Adrenal gland (tissue), 12 donors: Measurements from ENCODE around the gene VKORC1. TPM values are rescaled to one million over a fixed set of nuclear protein-coding genes. Genes with fewer than 3 reads are reported as not detected.
A peak's percentile ranks its signal among the peaks of the same experiment; 100 is the strongest.
"Not testable (repeated sequence)": the region's sequence is repeated elsewhere in the genome, so short reads cannot be mapped to it uniquely, and the experiment has no call there.

Source experiments
- DNase-seq, 7 donors: peaks; one replicate each; pipeline ENCODE4 v3.0.0-alpha.2; 2019 to 2020
- H3K27ac ChIP-seq, 5 donors: fragments of 200-600 bp; sonication (generic) in 4 of 5; 1 replicate in 3 of 5; 2 replicates in 2 of 5; pipeline versions ENCODE4 v1.5.1 to v1.8.0; 2016 to 2020; ENCODE audit warnings: mild to moderate bottlenecking in 1 of 5
- H3K27me3 ChIP-seq: fragments of 200-600 bp; 2 replicates; pipeline ENCODE4 v1.8.0; 2021
- H3K36me3 ChIP-seq, 2 donors: fragments of 200-600 bp; replicated peaks in 1 of 2; 1 replicate in 1 of 2; 2 replicates in 1 of 2; pipeline versions ENCODE4 v1.5.1 to v1.8.0; 2018 to 2022
- H3K4me1 ChIP-seq, 2 donors: fragments of 200-600 bp; replicated peaks in 1 of 2; 1 replicate in 1 of 2; 2 replicates in 1 of 2; pipeline versions ENCODE4 v1.5.1 to v1.8.0; 2018 to 2021
- H3K4me3 ChIP-seq, 4 donors: fragments of 200-600 bp; sonication (generic) in 3 of 4; one replicate each; pipeline ENCODE4 v1.5.1; 2016 to 2018
- H3K9me3 ChIP-seq, 3 donors: fragments of 200-600 bp; sonication (generic) in 1 of 3; replicated peaks in 1 of 3; 1 replicate in 2 of 3; 2 replicates in 1 of 3; pipeline versions ENCODE4 v1.5.1 to v1.8.0; 2016 to 2021
- POLR2A ChIP-seq, 2 donors: fragments of 450-650 bp; IDR thresholded peaks; one replicate each; pipeline ENCODE4 v1.6.1; 2017; ENCODE audit warnings: antibody characterized with exemption in 2 of 2, mild to moderate bottlenecking in 2 of 2, moderate library complexity in 1 of 2
- WGBS, 4 donors: extraction: QIAGEN DNeasy Blood & Tissue Kit in 2 of 4; methylation state at CpG; one replicate each; pipeline versions ENCODE4 v1.1.5 to v1.1.7; 2013 to 2017; 5-methylcytosine and 5-hydroxymethylcytosine counted together
- intact Hi-C, 2 donors: fragments of 100-400 bp; cut with DNase I; formaldehyde crosslinking; loops; one replicate each; pipeline versions ENCODE4 v1.14.1 to v1.15.0; 2022 to 2023
- polyA plus RNA-seq, 3 donors: library from polyadenylated mRNA; stranded (reverse); fragments of 200-250 nt in 2 of 3; fragments of 350-450 nt in 1 of 3; fragmentation: Illumina TruSeq in 1 of 3; extraction: RNeasy Lipid Tissue Mini Kit (QIAGEN cat#74804) in 1 of 3; gene quantifications; one replicate each; pipeline ENCODE4 v1.2.3, GENCODE V29; 2013 to 2014
- total RNA-seq, 9 donors: library from RNA; depleted of rRNA in 4 of 9; stranded (reverse); fragments of >200 nt in 4 of 9; fragments of 120-200 nt in 1 of 9; fragmentation: NEBNext Ultra II Directional in 1 of 9; extraction: Animal tissue kit (Norgen Biotek cat#: 25700) in 1 of 9; gene quantifications; one replicate each; pipeline versions ENCODE4 v1.1.0 to v1.2.4, GENCODE V29; 2013 to 2023
- TF ChIP-seq, protein P1 (sequence below), 6 experiments: fragments of 450-650 bp in 4 of 6; fragments of 200-600 bp in 2 of 6; sonication (generic) in 1 of 6; IDR thresholded peaks; 1 replicate in 5 of 6; 2 replicates in 1 of 6; pipeline versions ENCODE4 v1.5.1 to v1.8.0; 2016 to 2021; ENCODE audit warnings: antibody characterized with exemption in 6 of 6, mild to moderate bottlenecking in 2 of 6, moderate library complexity in 1 of 6
- donor health status: healthy with polysubstance abuse.
- donor health status: Bipolar disorder and iron deficiency.
- donor health status: DM: yes; HTN: yes; CAD: no.
- donor health status: DM: no; HTN: no; CAD: no.
- donor health status: DM: no; HTN: no; CAD: no.
- donor health status: DM: yes; HTN: yes; CAD: no.

The VKORC1 gene
- total and polyA plus RNA-seq, 12 donors, result 38.6 to 267 (median 120) TPM

DNA sequence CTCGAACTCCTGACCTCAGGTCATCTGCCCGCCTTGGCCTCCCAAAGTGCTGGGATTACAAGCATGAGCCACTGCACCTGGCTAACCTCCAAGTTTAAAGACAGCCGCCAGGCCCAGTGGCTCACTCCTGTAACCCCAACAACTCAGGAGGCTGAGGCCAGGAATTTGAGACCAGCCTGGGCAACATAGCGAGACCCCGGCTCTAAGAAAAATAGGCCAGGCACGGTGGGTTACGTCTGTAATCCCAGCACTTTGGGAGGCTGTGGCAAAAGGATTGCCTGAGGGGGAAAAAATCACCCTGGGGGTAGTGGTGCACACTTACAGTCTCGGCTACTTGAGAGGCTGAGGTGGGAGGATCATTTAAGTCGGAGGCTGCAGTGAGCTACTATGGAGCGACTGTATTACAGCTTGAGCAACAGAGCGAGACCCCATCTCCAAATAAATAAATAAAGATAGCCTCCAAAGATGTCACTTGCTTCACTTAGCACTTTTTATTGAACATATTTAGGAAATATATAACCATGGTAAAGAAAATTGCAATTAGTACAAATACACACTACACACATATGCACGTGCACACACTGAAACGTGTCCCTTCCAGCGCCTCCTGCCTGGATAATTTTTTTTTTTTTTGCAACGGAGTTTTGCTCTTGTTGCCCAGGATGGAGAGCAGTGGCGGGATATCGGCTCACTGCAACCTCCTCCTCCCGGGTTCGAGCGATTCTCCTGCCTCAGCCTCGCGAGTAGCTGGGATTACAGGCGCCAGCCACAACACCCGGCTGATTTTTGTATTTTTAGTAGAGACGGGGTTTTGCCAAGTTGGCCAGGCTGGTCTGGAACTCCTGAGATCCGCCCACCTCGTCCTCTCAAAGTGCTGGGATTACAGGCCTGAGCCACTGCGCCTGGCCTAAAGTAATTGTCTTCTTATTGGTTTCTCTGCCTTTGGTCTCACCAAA, 12.2 kb upstream of the VKORC1 start:
- intact Hi-C loops, result loop anchor here in 1 of 2 donors (5.0 kb wide), 1 partner anchor 71 kb away; no protein-coding TSS in a partner anchor
- Histone ChIP-seq H3K27me3 (no peaks in the 10 kb centered on the region), H3K4me1 (peaks cover 11 to 22% of the 10 kb centered on the region in 2 donors), H3K4me3 (no peak overlapping the region), H3K36me3 (peaks cover 0 to 26% of the 10 kb centered on the region in 2 donors), H3K9me3 (no peaks in the 10 kb centered on the region), H3K27ac (peak overlapping the region in 1 of 5 donors; percentile 71)
- 91 to 96% (median 93%) methylated on average over 27 to 28 of the region's 28 CpGs for WGBS, 4 donors
- TF ChIP-seq POLR2A (IDR thresholded peaks at IDR 0.05), result no peak
- TF ChIP-seq, protein P1, sequence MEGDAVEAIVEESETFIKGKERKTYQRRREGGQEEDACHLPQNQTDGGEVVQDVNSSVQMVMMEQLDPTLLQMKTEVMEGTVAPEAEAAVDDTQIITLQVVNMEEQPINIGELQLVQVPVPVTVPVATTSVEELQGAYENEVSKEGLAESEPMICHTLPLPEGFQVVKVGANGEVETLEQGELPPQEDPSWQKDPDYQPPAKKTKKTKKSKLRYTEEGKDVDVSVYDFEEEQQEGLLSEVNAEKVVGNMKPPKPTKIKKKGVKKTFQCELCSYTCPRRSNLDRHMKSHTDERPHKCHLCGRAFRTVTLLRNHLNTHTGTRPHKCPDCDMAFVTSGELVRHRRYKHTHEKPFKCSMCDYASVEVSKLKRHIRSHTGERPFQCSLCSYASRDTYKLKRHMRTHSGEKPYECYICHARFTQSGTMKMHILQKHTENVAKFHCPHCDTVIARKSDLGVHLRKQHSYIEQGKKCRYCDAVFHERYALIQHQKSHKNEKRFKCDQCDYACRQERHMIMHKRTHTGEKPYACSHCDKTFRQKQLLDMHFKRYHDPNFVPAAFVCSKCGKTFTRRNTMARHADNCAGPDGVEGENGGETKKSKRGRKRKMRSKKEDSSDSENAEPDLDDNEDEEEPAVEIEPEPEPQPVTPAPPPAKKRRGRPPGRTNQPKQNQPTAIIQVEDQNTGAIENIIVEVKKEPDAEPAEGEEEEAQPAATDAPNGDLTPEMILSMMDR (IDR thresholded peaks at IDR 0.05), result no peak
- peak in 2 of 7 donors; percentile 13 to 19 for DNase-seq

GRCh38 chr16:31105677-31106213, 11.1 kb upstream of the VKORC1 start:
- H3K9me3 ChIP-seq, result no peaks in the 10 kb centered on the region
- DNase-seq, result peak; percentile 86 to 97 (median 93)
- H3K27ac ChIP-seq, result peak overlapping the region in 4 of 5 donors; percentile 29 to 84 (median 64)
- TF ChIP-seq POLR2A (IDR thresholded peaks at IDR 0.05), result peak in 1 of 2 donors; percentile 17
- TF ChIP-seq, protein P1 (IDR thresholded peaks at IDR 0.05), result peak; percentile 82 to 93 (median 88)
- H3K36me3 ChIP-seq, result peaks cover 0 to 15% of the 10 kb centered on the region in 2 donors
- intact Hi-C loops, result loop anchor here in 1 of 2 donors (5.0 kb wide), 1 partner anchor 72 kb away; no protein-coding TSS in a partner anchor
- WGBS, 4 donors, result 5 to 12% (median 10%) methylated on average over 26 to 33 of the region's 33 CpGs
- peaks cover 11 to 22% of the 10 kb centered on the region in 2 donors for H3K4me1 ChIP-seq
- no peaks in the 10 kb centered on the region for H3K27me3 ChIP-seq
- H3K4me3 ChIP-seq, result no peak overlapping the region

DNA sequence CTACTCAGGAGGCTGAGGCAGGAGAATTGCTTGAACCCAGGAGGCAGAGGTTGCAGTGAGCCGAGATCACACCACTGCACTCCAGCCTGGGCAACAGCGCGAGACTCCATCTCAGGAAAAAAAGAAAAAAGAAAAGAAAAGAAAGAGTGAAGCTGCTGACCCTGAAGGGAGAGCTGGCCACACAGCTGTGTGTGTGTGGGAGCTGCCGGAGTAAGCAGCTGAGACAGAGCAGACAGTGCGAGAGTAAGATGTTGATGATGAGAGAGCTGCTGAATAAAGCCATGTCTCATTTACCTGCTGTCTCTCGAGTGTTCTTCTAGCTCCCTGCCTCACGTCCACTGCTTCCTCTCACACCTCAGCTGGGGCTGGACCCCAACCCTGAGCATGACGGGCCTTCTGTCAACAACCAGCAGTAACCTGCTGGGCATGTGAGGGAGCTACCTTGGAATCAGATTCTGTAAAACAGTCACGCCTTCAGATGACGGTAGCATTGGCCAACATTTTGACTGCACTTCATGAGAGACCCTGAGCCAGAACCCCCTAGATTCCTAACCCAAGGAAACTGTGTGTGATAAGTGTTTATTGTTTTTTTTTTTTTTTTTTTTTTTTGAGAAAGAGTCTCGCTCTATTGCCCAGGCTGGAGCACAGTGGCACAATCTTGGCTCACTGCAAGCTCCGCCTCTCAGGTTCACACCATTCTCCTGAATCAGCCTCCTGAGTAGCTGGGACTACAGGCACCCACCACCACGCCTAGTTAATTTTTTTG, 6.5 kb upstream of the VKORC1 start:
- intact Hi-C loops, H3K4me1 ChIP-seq, H3K4me3 ChIP-seq, H3K27me3 ChIP-seq, DNase-seq, H3K9me3 ChIP-seq, H3K36me3 ChIP-seq, H3K27ac ChIP-seq: not testable (repeated sequence)
- WGBS, 4 donors, result 79 to 87% (median 85%) methylated on average over 12 to 13 of the region's 13 CpGs

DNA sequence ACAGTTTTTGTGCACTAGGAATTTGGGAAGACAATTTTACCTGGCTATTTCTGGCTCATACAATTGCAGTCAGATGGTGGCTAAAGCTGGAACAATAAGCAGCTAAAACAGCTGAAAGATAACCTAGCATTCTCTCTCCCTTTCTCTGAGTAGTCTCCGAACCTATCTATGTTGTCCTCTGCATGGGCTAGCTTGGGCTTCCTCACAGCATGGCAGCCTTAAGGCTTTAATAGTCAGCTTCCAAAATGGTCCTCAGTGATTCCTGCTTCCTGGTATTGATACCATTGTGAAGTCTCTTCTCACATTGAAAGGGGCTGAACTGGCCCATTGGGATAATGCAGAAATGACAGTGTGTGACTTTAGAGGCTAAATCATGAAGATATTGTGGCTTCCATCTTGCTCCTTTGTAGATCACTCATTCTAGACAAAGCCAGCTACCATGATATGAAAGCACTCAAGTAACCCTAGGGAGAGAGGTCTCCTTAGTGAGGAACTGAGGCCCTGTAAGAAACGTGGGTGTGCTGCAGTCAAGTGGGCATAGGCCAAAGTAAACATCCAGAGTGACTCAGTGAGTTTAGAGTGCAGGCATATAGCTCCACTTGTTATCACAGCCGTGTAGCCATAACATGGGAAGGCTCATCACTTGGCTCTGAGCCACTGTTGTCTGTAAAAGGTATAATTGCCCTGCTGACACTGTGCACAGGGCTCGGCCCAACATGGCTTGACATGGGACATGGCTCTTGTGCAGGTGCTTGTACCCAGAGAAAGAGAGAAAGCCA, 5.5 kb upstream of the VKORC1 start:
- WGBS, 4 donors, result 60 to 71% (median 62%) methylated on average over 4 of the region's 4 CpGs
- no peak for DNase-seq
- no peaks in the 10 kb centered on the region for H3K4me1 ChIP-seq
- H3K9me3 ChIP-seq, result no peaks in the 10 kb centered on the region
- no peaks in the 10 kb centered on the region for H3K36me3 ChIP-seq
- no peak for TF ChIP-seq POLR2A (IDR thresholded peaks at IDR 0.05)
- TF ChIP-seq, protein P1 (IDR thresholded peaks at IDR 0.05), result no peak
- no peak overlapping the region for H3K4me3 ChIP-seq
- no peaks in the 10 kb centered on the region for H3K27me3 ChIP-seq
- intact Hi-C loops, result no loop called here
- H3K27ac ChIP-seq, result no peak overlapping the region
